Liver (tissue), 9 donors: Measurements from ENCODE around the gene TFG. TPM values are rescaled to one million over a fixed set of nuclear protein-coding genes. Genes with fewer than 3 reads are reported as not detected.

Experiments
- DNase-seq: peaks from one replicate; pipeline ENCODE4 v3.0.0-alpha.2; 2017; ENCODE audit warnings: low spot score
- H3K27ac ChIP-seq, 2 donors: one replicate each; pipeline ENCODE4 v1.7.0; 2013; ENCODE audit warnings: inconsistent platforms in 2 of 2, low read length in 2 of 2, control low read depth in 1 of 2, low read depth in 1 of 2, mild to moderate bottlenecking in 1 of 2
- H3K27me3 ChIP-seq, 4 donors: one replicate each; pipeline versions ENCODE4 v1.6.1 to v1.7.0; 2013; ENCODE audit warnings: low read length in 3 of 4, inconsistent platforms in 1 of 4, mild to moderate bottlenecking in 1 of 4, moderate library complexity in 1 of 4; ENCODE audit not compliant: control insufficient read depth in 4 of 4, insufficient read depth in 4 of 4
- H3K36me3 ChIP-seq, 4 donors: one replicate each; pipeline versions ENCODE4 v1.6.1 to v1.7.0; 2013; ENCODE audit warnings: low read length in 3 of 4, mild to moderate bottlenecking in 3 of 4, low read depth in 1 of 4, moderate library complexity in 1 of 4; ENCODE audit not compliant: control insufficient read depth in 4 of 4, insufficient read depth in 3 of 4
- H3K4me1 ChIP-seq, 4 donors: one replicate each; pipeline versions ENCODE4 v1.6.1 to v1.7.0; 2013; ENCODE audit warnings: low read length in 3 of 4, mild to moderate bottlenecking in 3 of 4, moderate library complexity in 1 of 4; ENCODE audit not compliant: control insufficient read depth in 4 of 4, insufficient read depth in 4 of 4
- H3K4me3 ChIP-seq, 3 donors: one replicate each; pipeline versions ENCODE4 v1.6.1 to v1.7.0; 2013; ENCODE audit warnings: low read length in 3 of 3, control low read depth in 1 of 3, low read depth in 1 of 3, mild to moderate bottlenecking in 1 of 3
- H3K9ac ChIP-seq, 2 donors: one replicate each; pipeline ENCODE4 v1.7.0; 2013; ENCODE audit warnings: low read length in 2 of 2, mild to moderate bottlenecking in 2 of 2, moderate library complexity in 2 of 2, control low read depth in 1 of 2, low read depth in 1 of 2
- H3K9me3 ChIP-seq, 4 donors: one replicate each; pipeline versions ENCODE4 v1.6.1 to v1.7.0; 2013; ENCODE audit warnings: low read length in 3 of 4; ENCODE audit not compliant: control insufficient read depth in 4 of 4
- EGR1 ChIP-seq, 2 donors: IDR thresholded peaks; 2 replicates each; pipeline ENCODE4 v1.6.1; 2016 to 2018; ENCODE audit warnings: antibody characterized with exemption in 2 of 2, low read depth in 2 of 2
- FOXA1 ChIP-seq: IDR thresholded peaks from 2 replicates; pipeline ENCODE4 v1.6.1; 2016; ENCODE audit warnings: antibody characterized with exemption
- FOXA2 ChIP-seq: IDR thresholded peaks from 2 replicates; pipeline ENCODE4 v1.6.1; 2016; ENCODE audit warnings: antibody characterized with exemption
- GABPA ChIP-seq, 2 donors: IDR thresholded peaks in 1 of 2; conservative IDR thresholded peaks in 1 of 2; 2 replicates each; pipeline ENCODE4 v1.6.1; 2016; ENCODE audit warnings: antibody characterized with exemption in 2 of 2, mild to moderate bottlenecking in 1 of 2, moderate library complexity in 1 of 2
- HNF4A ChIP-seq, 2 donors: conservative IDR thresholded peaks; 2 replicates each; pipeline ENCODE4 v1.6.1; 2016; ENCODE audit warnings: antibody characterized with exemption in 2 of 2, mild to moderate bottlenecking in 2 of 2
- HNF4G ChIP-seq: IDR thresholded peaks from 2 replicates; pipeline ENCODE4 v1.6.1; 2016; ENCODE audit warnings: antibody characterized with exemption
- JUND ChIP-seq, 2 donors: IDR thresholded peaks; 2 replicates each; pipeline ENCODE4 v1.6.1; 2016; ENCODE audit warnings: antibody characterized with exemption in 2 of 2
- NR2F2 ChIP-seq: IDR thresholded peaks from 2 replicates; pipeline ENCODE4 v1.6.1; 2016; ENCODE audit warnings: antibody characterized with exemption
- RAD21 ChIP-seq, 2 donors: IDR thresholded peaks; 2 replicates each; pipeline ENCODE4 v1.6.1; 2016; ENCODE audit warnings: antibody characterized with exemption in 2 of 2, mild to moderate bottlenecking in 2 of 2
- RXRA ChIP-seq, 2 donors: IDR thresholded peaks; 2 replicates each; pipeline ENCODE4 v1.6.1; 2017 to 2018; ENCODE audit warnings: antibody characterized with exemption in 2 of 2, mild to moderate bottlenecking in 1 of 2
- SP1 ChIP-seq: IDR thresholded peaks from 2 replicates; pipeline ENCODE4 v1.6.1; 2018; ENCODE audit warnings: antibody characterized with exemption, mild to moderate bottlenecking
- TAF1 ChIP-seq: conservative IDR thresholded peaks from 2 replicates; pipeline ENCODE4 v1.6.1; 2016; ENCODE audit warnings: antibody characterized with exemption, mild to moderate bottlenecking
- YY1 ChIP-seq: IDR thresholded peaks from 2 replicates; pipeline ENCODE4 v1.6.1; 2016; ENCODE audit warnings: antibody characterized with exemption, mild to moderate bottlenecking
- WGBS: extraction: QIAGEN DNeasy Blood & Tissue Kit; methylation state at CpG from one replicate; pipeline ENCODE4 v1.1.7; 2013; 5-methylcytosine and 5-hydroxymethylcytosine counted together
- polyA plus RNA-seq, 2 donors: library from polyadenylated mRNA; stranded (reverse) in 1 of 2; unstranded in 1 of 2; fragments of 200-250 nt in 1 of 2; fragments of >200 nt in 1 of 2; fragmentation: Nextera tagmentation in 1 of 2; extraction: Ambion mirVana in 1 of 2; gene quantifications; one replicate each; pipeline versions ENCODE4 v1.2.1 to v1.2.3, GENCODE V29; 2013 to 2015
- total RNA-seq, 2 donors: library from RNA; depleted of rRNA; stranded (reverse); fragments of >200 nt; gene quantifications; one replicate each; pipeline ENCODE4 v1.2.3, GENCODE V29; 2014
- TF ChIP-seq, protein P1 (sequence below): fragments of 150-350 bp; IDR thresholded peaks from 2 replicates; pipeline ENCODE4 v1.5.1; 2017; ENCODE audit warnings: improper control_type of control experiment, low read depth, low read length; ENCODE audit not compliant: missing input control
- TF ChIP-seq, protein P2 (sequence below): IDR thresholded peaks from 2 replicates; pipeline ENCODE4 v1.6.1; 2016; ENCODE audit warnings: antibody characterized with exemption
- TF ChIP-seq, protein P3 (sequence below): IDR thresholded peaks from 2 replicates; pipeline ENCODE4 v1.6.1; 2016; ENCODE audit warnings: antibody characterized with exemption, mild to moderate bottlenecking
- TF ChIP-seq, protein P4 (sequence below): IDR thresholded peaks from 2 replicates; pipeline ENCODE4 v1.6.1; 2016; ENCODE audit warnings: antibody characterized with exemption
- TF ChIP-seq, protein P5 (sequence below): IDR thresholded peaks from 2 replicates; pipeline ENCODE4 v1.6.1; 2016; ENCODE audit warnings: antibody characterized with exemption
- donor health status: healthy.
- donor health status: healthy.
- donor health status: healthy.
- donor health status: healthy.
- donor health status: healthy.

TFG gene
- total and polyA plus RNA-seq, 4 donors: 42.4 to 70.8 (median 65.0) TPM

DNA sequence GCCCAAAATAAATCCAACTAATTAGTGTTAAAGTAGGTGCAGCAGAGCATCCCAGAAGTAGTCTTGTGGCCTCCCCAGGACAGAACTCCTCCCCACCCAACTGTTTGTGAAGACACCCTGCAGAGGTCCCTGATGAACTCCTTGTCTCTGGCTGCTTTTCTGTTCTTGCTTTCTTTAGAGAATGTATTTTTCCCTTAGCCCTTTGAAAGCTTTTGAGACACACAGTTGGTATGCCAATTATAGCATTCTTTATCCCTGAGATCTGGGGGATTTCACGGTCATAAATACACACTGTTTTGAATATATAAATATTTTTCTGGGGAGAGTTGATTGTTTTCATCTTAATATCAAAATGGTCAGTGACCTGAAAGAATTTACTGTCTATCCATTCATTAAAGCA, 9.8 kb downstream of the TFG start:
- no peak for TF ChIP-seq GABPA (IDR thresholded peaks at IDR 0.05 in 1 of 2, conservative IDR thresholded peaks at IDR 0.05 in 1 of 2)
- no peak for TF ChIP-seq FOXA2
- no peak for TF ChIP-seq EGR1 (IDR thresholded peaks at IDR 0.05; ENCODE audit: low read depth in 2 of 2)
- TF ChIP-seq, protein P1, sequence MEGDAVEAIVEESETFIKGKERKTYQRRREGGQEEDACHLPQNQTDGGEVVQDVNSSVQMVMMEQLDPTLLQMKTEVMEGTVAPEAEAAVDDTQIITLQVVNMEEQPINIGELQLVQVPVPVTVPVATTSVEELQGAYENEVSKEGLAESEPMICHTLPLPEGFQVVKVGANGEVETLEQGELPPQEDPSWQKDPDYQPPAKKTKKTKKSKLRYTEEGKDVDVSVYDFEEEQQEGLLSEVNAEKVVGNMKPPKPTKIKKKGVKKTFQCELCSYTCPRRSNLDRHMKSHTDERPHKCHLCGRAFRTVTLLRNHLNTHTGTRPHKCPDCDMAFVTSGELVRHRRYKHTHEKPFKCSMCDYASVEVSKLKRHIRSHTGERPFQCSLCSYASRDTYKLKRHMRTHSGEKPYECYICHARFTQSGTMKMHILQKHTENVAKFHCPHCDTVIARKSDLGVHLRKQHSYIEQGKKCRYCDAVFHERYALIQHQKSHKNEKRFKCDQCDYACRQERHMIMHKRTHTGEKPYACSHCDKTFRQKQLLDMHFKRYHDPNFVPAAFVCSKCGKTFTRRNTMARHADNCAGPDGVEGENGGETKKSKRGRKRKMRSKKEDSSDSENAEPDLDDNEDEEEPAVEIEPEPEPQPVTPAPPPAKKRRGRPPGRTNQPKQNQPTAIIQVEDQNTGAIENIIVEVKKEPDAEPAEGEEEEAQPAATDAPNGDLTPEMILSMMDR: no peak
- TF ChIP-seq, protein P2, sequence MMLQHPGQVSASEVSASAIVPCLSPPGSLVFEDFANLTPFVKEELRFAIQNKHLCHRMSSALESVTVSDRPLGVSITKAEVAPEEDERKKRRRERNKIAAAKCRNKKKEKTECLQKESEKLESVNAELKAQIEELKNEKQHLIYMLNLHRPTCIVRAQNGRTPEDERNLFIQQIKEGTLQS: no peak
- no peaks in the 10 kb centered on the region for H3K27me3 ChIP-seq
- peaks cover 7 to 30% (median 18%) of the 10 kb centered on the region in 4 donors for H3K4me1 ChIP-seq
- WGBS: 22% methylated on average over 1 of the region's 1 CpG
- H3K9ac ChIP-seq: no peak overlapping the region
- H3K4me3 ChIP-seq: no peak overlapping the region
- H3K36me3 ChIP-seq: peaks cover 7 to 31% (median 17%) of the 10 kb centered on the region in 4 donors
- DNase-seq: no peak
- no peak overlapping the region for H3K27ac ChIP-seq
- no peaks in the 10 kb centered on the region for H3K9me3 ChIP-seq

DNA sequence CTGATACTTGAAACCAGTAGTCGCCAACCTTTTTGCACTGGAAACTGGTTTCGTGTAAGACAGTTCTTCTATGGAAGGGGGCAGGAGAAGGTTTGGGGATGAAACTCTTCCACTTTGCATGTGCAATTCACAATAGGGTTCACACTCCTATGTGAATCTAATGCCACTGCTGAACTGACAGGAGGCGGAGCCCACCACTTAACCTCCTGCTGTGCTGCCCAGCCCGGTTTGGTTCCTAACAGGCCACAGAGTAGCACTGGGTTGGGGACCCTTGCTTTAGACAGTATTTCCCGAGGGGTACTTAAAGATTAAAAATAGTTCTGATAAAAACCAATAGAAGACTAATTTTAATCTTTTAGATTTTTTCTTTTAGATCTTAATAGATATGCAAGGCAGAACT, 11.1 kb downstream of the TFG start:
- no peak for DNase-seq
- 88% methylated on average over 5 of the region's 5 CpGs for WGBS

More for the DNA sequence above, 11.1 kb downstream of the TFG start:
- Histone ChIP-seq H3K36me3 (peaks cover 7 to 20% (median 12%) of the 10 kb centered on the region in 4 donors), H3K4me3 (no peak overlapping the region), H3K27me3 (no peaks in the 10 kb centered on the region), H3K4me1 (peaks cover 7 to 26% (median 17%) of the 10 kb centered on the region in 4 donors), H3K27ac (no peak overlapping the region), H3K9ac (no peak overlapping the region), H3K9me3 (no peaks in the 10 kb centered on the region)
- TF ChIP-seq NR2F2 (no peak), SP1 (no peak), FOXA2 (no peak), YY1 (no peak), EGR1 (IDR thresholded peaks at IDR 0.05; ENCODE audit: low read depth in 2 of 2) (no peak), RAD21 (IDR thresholded peaks at IDR 0.05) (no peak), TAF1 (no peak), FOXA1 (no peak), RXRA (IDR thresholded peaks at IDR 0.05) (no peak), GABPA (IDR thresholded peaks at IDR 0.05 in 1 of 2, conservative IDR thresholded peaks at IDR 0.05 in 1 of 2) (no peak), HNF4A (conservative IDR thresholded peaks at IDR 0.05) (no peak), HNF4G (no peak), JUND (IDR thresholded peaks at IDR 0.05) (no peak)
- TF ChIP-seq, protein P3, sequence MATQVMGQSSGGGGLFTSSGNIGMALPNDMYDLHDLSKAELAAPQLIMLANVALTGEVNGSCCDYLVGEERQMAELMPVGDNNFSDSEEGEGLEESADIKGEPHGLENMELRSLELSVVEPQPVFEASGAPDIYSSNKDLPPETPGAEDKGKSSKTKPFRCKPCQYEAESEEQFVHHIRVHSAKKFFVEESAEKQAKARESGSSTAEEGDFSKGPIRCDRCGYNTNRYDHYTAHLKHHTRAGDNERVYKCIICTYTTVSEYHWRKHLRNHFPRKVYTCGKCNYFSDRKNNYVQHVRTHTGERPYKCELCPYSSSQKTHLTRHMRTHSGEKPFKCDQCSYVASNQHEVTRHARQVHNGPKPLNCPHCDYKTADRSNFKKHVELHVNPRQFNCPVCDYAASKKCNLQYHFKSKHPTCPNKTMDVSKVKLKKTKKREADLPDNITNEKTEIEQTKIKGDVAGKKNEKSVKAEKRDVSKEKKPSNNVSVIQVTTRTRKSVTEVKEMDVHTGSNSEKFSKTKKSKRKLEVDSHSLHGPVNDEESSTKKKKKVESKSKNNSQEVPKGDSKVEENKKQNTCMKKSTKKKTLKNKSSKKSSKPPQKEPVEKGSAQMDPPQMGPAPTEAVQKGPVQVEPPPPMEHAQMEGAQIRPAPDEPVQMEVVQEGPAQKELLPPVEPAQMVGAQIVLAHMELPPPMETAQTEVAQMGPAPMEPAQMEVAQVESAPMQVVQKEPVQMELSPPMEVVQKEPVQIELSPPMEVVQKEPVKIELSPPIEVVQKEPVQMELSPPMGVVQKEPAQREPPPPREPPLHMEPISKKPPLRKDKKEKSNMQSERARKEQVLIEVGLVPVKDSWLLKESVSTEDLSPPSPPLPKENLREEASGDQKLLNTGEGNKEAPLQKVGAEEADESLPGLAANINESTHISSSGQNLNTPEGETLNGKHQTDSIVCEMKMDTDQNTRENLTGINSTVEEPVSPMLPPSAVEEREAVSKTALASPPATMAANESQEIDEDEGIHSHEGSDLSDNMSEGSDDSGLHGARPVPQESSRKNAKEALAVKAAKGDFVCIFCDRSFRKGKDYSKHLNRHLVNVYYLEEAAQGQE: no peak
- TF ChIP-seq, protein P1: no peak
- TF ChIP-seq, protein P2: no peak
- TF ChIP-seq, protein P4, sequence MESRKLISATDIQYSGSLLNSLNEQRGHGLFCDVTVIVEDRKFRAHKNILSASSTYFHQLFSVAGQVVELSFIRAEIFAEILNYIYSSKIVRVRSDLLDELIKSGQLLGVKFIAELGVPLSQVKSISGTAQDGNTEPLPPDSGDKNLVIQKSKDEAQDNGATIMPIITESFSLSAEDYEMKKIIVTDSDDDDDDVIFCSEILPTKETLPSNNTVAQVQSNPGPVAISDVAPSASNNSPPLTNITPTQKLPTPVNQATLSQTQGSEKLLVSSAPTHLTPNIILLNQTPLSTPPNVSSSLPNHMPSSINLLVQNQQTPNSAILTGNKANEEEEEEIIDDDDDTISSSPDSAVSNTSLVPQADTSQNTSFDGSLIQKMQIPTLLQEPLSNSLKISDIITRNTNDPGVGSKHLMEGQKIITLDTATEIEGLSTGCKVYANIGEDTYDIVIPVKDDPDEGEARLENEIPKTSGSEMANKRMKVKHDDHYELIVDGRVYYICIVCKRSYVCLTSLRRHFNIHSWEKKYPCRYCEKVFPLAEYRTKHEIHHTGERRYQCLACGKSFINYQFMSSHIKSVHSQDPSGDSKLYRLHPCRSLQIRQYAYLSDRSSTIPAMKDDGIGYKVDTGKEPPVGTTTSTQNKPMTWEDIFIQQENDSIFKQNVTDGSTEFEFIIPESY: no peak
- TF ChIP-seq, protein P5, sequence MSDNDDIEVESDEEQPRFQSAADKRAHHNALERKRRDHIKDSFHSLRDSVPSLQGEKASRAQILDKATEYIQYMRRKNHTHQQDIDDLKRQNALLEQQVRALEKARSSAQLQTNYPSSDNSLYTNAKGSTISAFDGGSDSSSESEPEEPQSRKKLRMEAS: no peak
